GM06990 (cell line): ENCODE data around the gene AHRR.
"Not testable (repeated sequence)": the region's sequence is repeated elsewhere in the genome, so short reads cannot be mapped to it uniquely, and the experiment has no call there.

Experiments used
- DNase-seq: peaks from one replicate; pipeline ENCODE4 v3.0.0-alpha.2; 2011; ENCODE audit not compliant: insufficient read length; ENCODE audit errors: extremely low read depth
- H3K27me3 ChIP-seq: replicated peaks from 2 replicates; pipeline ENCODE4 v1.6.0; 2011; ENCODE audit warnings: low read length; ENCODE audit not compliant: control insufficient read depth, insufficient read depth
- H3K36me3 ChIP-seq: 2 replicates; pipeline ENCODE4 v1.5.1; 2011; ENCODE audit warnings: low read length; ENCODE audit not compliant: control insufficient read depth, insufficient read depth
- H3K4me3 ChIP-seq: replicated peaks from 2 replicates; pipeline ENCODE4 v1.5.1; 2011; ENCODE audit warnings: low read depth, mild to moderate bottlenecking, control low read depth, low read length
- CTCF ChIP-seq: IDR thresholded peaks from 2 replicates; pipeline ENCODE4 v1.5.1; 2011; ENCODE audit warnings: low read length, control low read depth, mild to moderate bottlenecking, inconsistent platforms; ENCODE audit not compliant: insufficient read depth, poor library complexity, severe bottlenecking

AHRR gene

GRCh38 chr5:393846-394275, 72.3 kb downstream of the AHRR start:
- Histone ChIP-seq H3K36me3 (peaks cover 9% of the 10 kb centered on the region), H3K4me3 (no peak overlapping the region), H3K27me3 (no peaks in the 10 kb centered on the region)
- TF ChIP-seq CTCF = no peak
- no peak for DNase-seq

DNA sequence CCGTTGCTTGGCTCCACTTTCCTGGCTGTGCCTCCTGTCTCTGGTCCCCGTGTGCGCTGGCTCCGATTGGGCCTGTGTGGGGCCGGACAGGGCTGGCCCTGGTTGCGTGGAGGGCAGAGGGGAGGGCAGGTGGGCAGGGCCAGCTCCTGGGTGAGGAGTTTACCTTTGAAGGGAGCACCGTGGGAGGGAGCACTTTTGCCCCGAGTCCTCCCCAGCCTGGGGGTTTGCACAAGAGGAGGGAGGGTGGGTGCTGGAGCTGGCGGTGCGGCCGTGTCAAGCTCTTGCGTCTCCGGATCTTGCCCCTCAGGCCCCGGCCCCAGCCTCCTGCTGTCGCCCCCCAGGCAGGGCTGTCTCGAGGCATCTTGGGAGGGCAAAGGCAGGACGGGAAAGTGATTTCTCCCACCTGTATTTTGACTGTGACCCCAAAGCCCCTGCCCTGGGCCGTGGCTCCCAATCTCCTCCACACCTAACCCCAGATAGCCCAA, 73.2 kb downstream of the AHRR start:
- Histone ChIP-seq H3K27me3 (no peaks in the 10 kb centered on the region), H3K4me3 (no peak overlapping the region), H3K36me3 (peaks cover 9% of the 10 kb centered on the region)
- no peak for TF ChIP-seq CTCF
- no peak for DNase-seq

GRCh38 chr5:395156-395920, 73.8 kb downstream of the AHRR start:
- H3K27me3 ChIP-seq = no peaks in the 10 kb centered on the region
- H3K4me3 ChIP-seq = no peak overlapping the region
- peaks cover 9% of the 10 kb centered on the region for H3K36me3 ChIP-seq
- DNase-seq = no peak
- no peak for TF ChIP-seq CTCF

GRCh38 chr5:395921-396530, 74.5 kb downstream of the AHRR start:
- Histone ChIP-seq H3K27me3 (no peaks in the 10 kb centered on the region), H3K36me3 (peaks cover 9% of the 10 kb centered on the region), H3K4me3 (no peak overlapping the region)
- TF ChIP-seq CTCF = no peak
- DNase-seq = no peak

DNA sequence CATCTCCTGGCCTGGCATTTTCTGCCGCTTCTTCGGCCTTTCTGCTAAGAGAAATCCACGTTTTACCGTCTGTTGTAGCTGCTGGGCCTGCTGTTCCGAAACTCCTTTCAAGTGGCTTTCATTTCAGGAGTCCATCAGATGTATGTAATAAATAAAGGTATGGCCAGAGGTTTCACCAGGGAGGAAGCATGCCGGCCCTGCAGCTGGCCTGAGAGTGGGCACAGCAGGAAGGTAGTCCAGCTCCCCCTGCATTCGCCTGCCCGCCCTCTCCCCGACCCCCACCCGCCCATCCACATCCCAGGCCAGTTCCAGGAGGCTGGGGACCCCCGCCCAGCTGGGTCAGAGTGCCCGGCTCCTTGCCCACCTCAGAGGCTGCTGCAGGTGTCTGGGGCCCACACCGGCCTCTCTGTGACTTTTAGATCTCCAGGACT, 75.0 kb downstream of the AHRR start:
- H3K27me3 ChIP-seq = no peaks in the 10 kb centered on the region
- DNase-seq = no peak
- no peak overlapping the region for H3K4me3 ChIP-seq
- no peak for TF ChIP-seq CTCF
- peaks cover 14% of the 10 kb centered on the region for H3K36me3 ChIP-seq

- peaks cover 14% of the 10 kb centered on the region for H3K36me3 ChIP-seq
- not testable (repeated sequence) for H3K4me3 ChIP-seq, DNase-seq, H3K27me3 ChIP-seq
Measured at GRCh38 chr5:398141-398474, 76.6 kb downstream of the AHRR start.
